SU-DHL-6 (cell line): ENCODE data around the gene MDFIC.

Experiments
- H2AFZ ChIP-seq: fragments of 200-600 bp; sonication (generic); 2 replicates; pipeline ENCODE4 v1.6.1; 2014; ENCODE audit warnings: low read depth, mild to moderate bottlenecking, moderate library complexity, mixed read lengths, antibody characterized with exemption, low read length; ENCODE audit not compliant: severe bottlenecking
- H3F3A ChIP-seq: fragments of 200-600 bp; shearing (Covaris generic); 2 replicates; pipeline ENCODE4 v1.6.0; 2016; ENCODE audit warnings: antibody characterized with exemption, mild to moderate bottlenecking; ENCODE audit not compliant: insufficient read depth
- H3K27ac ChIP-seq: fragments of 200-600 bp; sonication (generic); 2 replicates; pipeline ENCODE4 v1.5.1; 2016; ENCODE audit warnings: low read depth, mild to moderate bottlenecking, low read length, moderate library complexity, mixed read lengths
- H3K27me3 ChIP-seq: fragments of 200-600 bp; sonication (generic), shearing (Covaris generic); 2 replicates; pipeline ENCODE4 v1.6.0; 2014; ENCODE audit warnings: mild to moderate bottlenecking, low read length
- H3K36me3 ChIP-seq: fragments of 200-600 bp; sonication (generic); 2 replicates; pipeline ENCODE4 v1.6.1; 2014; ENCODE audit warnings: mild to moderate bottlenecking, low read length, mixed read lengths
- H3K4me2 ChIP-seq: fragments of 300-600, 200-600 bp; shearing (Covaris generic), sonication (generic); 2 replicates; pipeline ENCODE4 v1.6.0; 2014; ENCODE audit warnings: low read length, low read depth, mild to moderate bottlenecking; ENCODE audit not compliant: poor library complexity, severe bottlenecking
- H3K4me3 ChIP-seq: fragments of 200-600 bp; sonication (generic); 2 replicates; pipeline ENCODE4 v1.5.1; 2014; ENCODE audit warnings: antibody characterized with exemption, low read length, mild to moderate bottlenecking, mixed read lengths; ENCODE audit not compliant: insufficient read depth, poor library complexity, severe bottlenecking
- H3K79me2 ChIP-seq: fragments of 200-600 bp; sonication (generic); 2 replicates; pipeline ENCODE4 v1.6.1; 2014; ENCODE audit warnings: mild to moderate bottlenecking, low read length, moderate library complexity; ENCODE audit not compliant: insufficient read depth
- H3K9ac ChIP-seq: fragments of 200-600 bp; sonication (generic); 2 replicates; pipeline ENCODE4 v1.7.0; 2014; ENCODE audit warnings: mild to moderate bottlenecking, low read length
- H3K9me2 ChIP-seq: fragments of 200-600 bp; sonication (generic); replicated peaks from 2 replicates; pipeline ENCODE4 v1.6.1; 2014; ENCODE audit warnings: low read length; ENCODE audit not compliant: insufficient read depth
- H3K9me3 ChIP-seq: fragments of 200-600 bp; sonication (generic); 2 replicates; pipeline ENCODE4 v1.6.1; 2014; ENCODE audit warnings: low read length, mixed read lengths; ENCODE audit not compliant: insufficient read depth
- H4K20me1 ChIP-seq: fragments of 200-600 bp; sonication (generic); 2 replicates; pipeline ENCODE4 v1.6.1; 2014; ENCODE audit warnings: low read depth, mild to moderate bottlenecking, antibody characterized with exemption, low read length, moderate library complexity, mixed read lengths
- CTCF ChIP-seq: fragments of 200-600 bp; sonication (generic); IDR thresholded peaks from one replicate; pipeline ENCODE4 v1.5.1; 2017; ENCODE audit warnings: antibody characterized with exemption, mild to moderate bottlenecking, low read length, moderate library complexity; ENCODE audit not compliant: insufficient read depth, poor library complexity, severe bottlenecking
- EZH2phosphoT487 ChIP-seq: fragments of 200-600 bp; sonication (generic), shearing (Covaris generic); conservative IDR thresholded peaks from 2 replicates; pipeline ENCODE4 v1.6.1; 2018; ENCODE audit warnings: mild to moderate bottlenecking, antibody characterized with exemption, low read length, moderate library complexity, mixed read lengths

Gene MDFIC

GRCh38 chr7:114986190-114987180, 64.6 kb downstream of the MDFIC start:
- H3K4me2 ChIP-seq = no peak overlapping the region
- no peak overlapping the region for H3K4me3 ChIP-seq
- H3K9me3 ChIP-seq = no peaks in the 10 kb centered on the region
- H3F3A ChIP-seq = no peaks in the 10 kb centered on the region
- H3K27me3 ChIP-seq = no peaks in the 10 kb centered on the region
- H3K9me2 ChIP-seq = no peaks in the 10 kb centered on the region
- TF ChIP-seq CTCF (no peak), EZH2phosphoT487 (no peak)
- no peak overlapping the region for H3K9ac ChIP-seq
- H3K79me2 ChIP-seq = no peaks in the 10 kb centered on the region
- no peaks in the 10 kb centered on the region for H3K36me3 ChIP-seq
- H2AFZ ChIP-seq = no peak overlapping the region
- no peaks in the 10 kb centered on the region for H4K20me1 ChIP-seq
- H3K27ac ChIP-seq = no peak overlapping the region

GRCh38 chr7:114988026-114988425, 66.1 kb downstream of the MDFIC start:
- H3K9me2 ChIP-seq = no peaks in the 10 kb centered on the region

GRCh38 chr7:114988755-114989375, 67.0 kb downstream of the MDFIC start:
- H4K20me1 ChIP-seq = no peaks in the 10 kb centered on the region
- H3K36me3 ChIP-seq = no peaks in the 10 kb centered on the region
- no peaks in the 10 kb centered on the region for H3K9me2 ChIP-seq
- no peak overlapping the region for H3K9ac ChIP-seq
- H3K4me2 ChIP-seq = no peak overlapping the region
- no peaks in the 10 kb centered on the region for H3K9me3 ChIP-seq
- TF ChIP-seq CTCF (no peak), EZH2phosphoT487 (no peak)
- no peak overlapping the region for H2AFZ ChIP-seq
- no peaks in the 10 kb centered on the region for H3K27me3 ChIP-seq
- H3K79me2 ChIP-seq = no peaks in the 10 kb centered on the region
- H3K4me3 ChIP-seq = no peak overlapping the region
- H3K27ac ChIP-seq = no peak overlapping the region
- no peaks in the 10 kb centered on the region for H3F3A ChIP-seq

More at GRCh38 chr7:114988026-114988425, 66.1 kb downstream of the MDFIC start:
- Histone ChIP-seq H3K27me3 (no peaks in the 10 kb centered on the region), H3K4me3 (no peak overlapping the region), H3K79me2 (no peaks in the 10 kb centered on the region), H3K9me3 (no peaks in the 10 kb centered on the region), H3F3A (no peaks in the 10 kb centered on the region), H3K27ac (no peak overlapping the region), H3K36me3 (no peaks in the 10 kb centered on the region), H4K20me1 (no peaks in the 10 kb centered on the region), H3K9ac (no peak overlapping the region), H2AFZ (no peak overlapping the region), H3K4me2 (no peak overlapping the region)
- TF ChIP-seq EZH2phosphoT487 (no peak), CTCF (no peak)
